PC-9 (cell line): Measurements from ENCODE around the gene PRKCH.

ENCODE experiments used
- CTCF ChIP-seq: fragments of 200-600 bp; sonication (generic); conservative IDR thresholded peaks from 2 replicates; pipeline ENCODE4 v1.6.1; 2017; ENCODE audit warnings: mixed run types, antibody characterized with exemption, mild to moderate bottlenecking, moderate library complexity
- EZH2 ChIP-seq: fragments of 200-600 bp; sonication (generic); IDR thresholded peaks from 2 replicates; pipeline ENCODE4 v1.8.0; 2017; ENCODE audit warnings: antibody characterized with exemption, low read depth

- TF ChIP-seq CTCF (no peak), EZH2 (no peak)
Measured at GRCh38 chr14:61297581-61297980, 23.8 kb upstream of the PRKCH start.
